HG03280 (cell line): ENCODE measurements around the gene NAA38.
"Not testable (repeated sequence)": the region's sequence is repeated elsewhere in the genome, so short reads cannot be mapped to it uniquely, and the experiment has no call there.

Source experiments
- ATAC-seq: cut with Tn5 transposase; IDR thresholded peaks from one replicate; pipeline ENCODE4 v1.9.1; 2021; ENCODE audit warnings: mild to moderate bottlenecking, moderate library complexity; ENCODE audit not compliant: unreplicated experiment

NAA38 gene

GRCh38 chr17:7882068-7882467, 24.7 kb upstream of the NAA38 start:
- no peak for ATAC-seq

GRCh38 chr17:7881276-7882054, 24.1 kb upstream of the NAA38 start:
- ATAC-seq = no peak

- no peak for ATAC-seq
Observed at GRCh38 chr17:7880076-7880868, 22.9 kb upstream of the NAA38 start.

GRCh38 chr17:7878234-7878633, 20.9 kb upstream of the NAA38 start:
- ATAC-seq = no peak

GRCh38 chr17:7875804-7876370, 18.5 kb upstream of the NAA38 start:
- ATAC-seq = no peak

GRCh38 chr17:7873051-7873450, 15.7 kb upstream of the NAA38 start:
- no peak for ATAC-seq

GRCh38 chr17:7867881-7868329, 10.5 kb upstream of the NAA38 start:
- ATAC-seq = no peak

GRCh38 chr17:7864995-7865650, 7.8 kb upstream of the NAA38 start:
- ATAC-seq = no peak

- ATAC-seq = not testable (repeated sequence)
Observed at GRCh38 chr17:7864384-7864783, 7.0 kb upstream of the NAA38 start.

GRCh38 chr17:7862692-7863437, 5.5 kb upstream of the NAA38 start:
- ATAC-seq = no peak

- no peak for ATAC-seq
Observed at GRCh38 chr17:7859028-7859427, 1.7 kb upstream of the NAA38 start.

- ATAC-seq = no peak
Observed at GRCh38 chr17:7858522-7858810, 1.1 kb upstream of the NAA38 start.

GRCh38 chr17:7857713-7858521, 558 bp upstream of the NAA38 start, which contains the start of gene CYB5D1:
Gene CYB5D1 (plus strand): TSS chr17:7858003. CDS start chr17:7858135, 132 bp downstream.
- peak; percentile 34 for ATAC-seq

- no peak for ATAC-seq
Observed at GRCh38 chr17:7856011-7856810, 1.1 kb downstream of the NAA38 start.

GRCh38 chr17:7855660-7856010, 1.7 kb downstream of the NAA38 start:
- ATAC-seq = no peak

- ATAC-seq = no peak
Observed at GRCh38 chr17:7854851-7855659, 2.3 kb downstream of the NAA38 start, which contains the start of gene TMEM88. Gene TMEM88 (plus strand): TSS chr17:7855066. CDS start chr17:7855075, 9 bp downstream.

GRCh38 chr17:7854078-7854777, 3.1 kb downstream of the NAA38 start:
- no peak for ATAC-seq

- no peak for ATAC-seq
Observed at GRCh38 chr17:7853691-7854038, 3.7 kb downstream of the NAA38 start.
